Tibial artery (tissue), 4 donors: ENCODE data around the gene MACROD2.

ENCODE experiments used
- DNase-seq, 2 donors: peaks; one replicate each; pipeline ENCODE4 v3.0.0-alpha.2; 2019
- H3K27ac ChIP-seq, 2 donors: fragments of 200-600 bp; sonication (generic) in 1 of 2; 1 replicate in 1 of 2; 2 replicates in 1 of 2; pipeline ENCODE4 v1.5.1; 2018 to 2019; ENCODE audit warnings: mild to moderate bottlenecking in 1 of 2
- H3K27me3 ChIP-seq, 2 donors: fragments of 200-600 bp; sonication (generic) in 1 of 2; one replicate each; pipeline versions ENCODE4 v1.5.1 to v1.6.0; 2016 to 2019
- H3K36me3 ChIP-seq, 3 donors: fragments of 200-600 bp; sonication (generic) in 2 of 3; one replicate each; pipeline ENCODE4 v1.5.1; 2016 to 2019; ENCODE audit warnings: mild to moderate bottlenecking in 2 of 3
- H3K4me1 ChIP-seq, 4 donors: fragments of 200-600 bp; sonication (generic) in 2 of 4; 1 replicate in 3 of 4; 2 replicates in 1 of 4; pipeline ENCODE4 v1.5.1; 2016 to 2019
- H3K4me3 ChIP-seq, 2 donors: fragments of 200-600 bp; sonication (generic) in 1 of 2; 1 replicate in 1 of 2; 2 replicates in 1 of 2; pipeline ENCODE4 v1.5.1; 2018 to 2019; ENCODE audit warnings: mild to moderate bottlenecking in 2 of 2
- H3K9me3 ChIP-seq, 3 donors: fragments of 200-600 bp; sonication (generic) in 1 of 3; one replicate each; pipeline ENCODE4 v1.5.1; 2016 to 2019
- CTCF ChIP-seq, 2 experiments: fragments of 200-600 bp in 1 of 2; fragments of 450-650 bp in 1 of 2; IDR thresholded peaks; one replicate each; pipeline ENCODE4 v1.5.1; 2017 to 2019; ENCODE audit warnings: antibody characterized with exemption in 2 of 2, mild to moderate bottlenecking in 1 of 2, moderate library complexity in 1 of 2
- intact Hi-C: fragments of 100-400 bp; cut with DNase I; formaldehyde crosslinking; loops from one replicate; pipeline ENCODE4 v1.15.0; 2023; ENCODE audit warnings: low total_unique reads

MACROD2 gene

GRCh38 chr20:16058268-16058667, 2063.0 kb downstream of the MACROD2 start:
- no peaks in the 10 kb centered on the region for H3K4me1 ChIP-seq
- DNase-seq: no peak
- H3K4me3 ChIP-seq: no peak overlapping the region
- TF ChIP-seq CTCF (IDR thresholded peaks at IDR 0.05): no peak
- H3K27ac ChIP-seq: no peak overlapping the region
- no peaks in the 10 kb centered on the region for H3K9me3 ChIP-seq
- no peaks in the 10 kb centered on the region for H3K36me3 ChIP-seq
- no peaks in the 10 kb centered on the region for H3K27me3 ChIP-seq
- intact Hi-C loops: no loop called here

DNA sequence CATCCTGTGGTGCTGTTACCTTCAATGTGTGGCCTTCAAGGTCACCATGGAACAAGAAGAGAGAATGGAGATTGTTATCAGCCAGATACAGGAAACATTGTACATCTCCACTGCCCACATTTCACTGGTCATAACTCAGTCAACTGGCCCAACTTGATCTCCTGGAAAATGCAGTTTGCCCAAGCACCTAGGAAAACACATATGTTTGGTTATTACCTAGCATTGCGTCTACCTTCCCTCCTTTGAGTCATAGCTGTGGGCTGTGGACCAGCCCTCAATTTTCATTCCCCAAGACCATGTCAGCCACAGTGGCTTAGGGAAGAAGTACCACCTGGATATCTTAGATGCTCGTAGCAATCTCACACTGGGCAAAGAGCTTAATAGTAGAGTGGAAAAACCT, 2064.5 kb downstream of the MACROD2 start:
- Histone ChIP-seq H3K36me3 (no peaks in the 10 kb centered on the region), H3K4me1 (peaks cover 0 to 11% (median 6%) of the 10 kb centered on the region in 4 donors), H3K27me3 (no peaks in the 10 kb centered on the region), H3K27ac (no peak overlapping the region), H3K4me3 (no peak overlapping the region), H3K9me3 (no peaks in the 10 kb centered on the region)
- no peak for DNase-seq
- no peak for TF ChIP-seq CTCF (IDR thresholded peaks at IDR 0.05)
- intact Hi-C loops: loop anchor here (5.0 kb wide), 1 partner anchor 427 kb away; no protein-coding TSS in a partner anchor

DNA sequence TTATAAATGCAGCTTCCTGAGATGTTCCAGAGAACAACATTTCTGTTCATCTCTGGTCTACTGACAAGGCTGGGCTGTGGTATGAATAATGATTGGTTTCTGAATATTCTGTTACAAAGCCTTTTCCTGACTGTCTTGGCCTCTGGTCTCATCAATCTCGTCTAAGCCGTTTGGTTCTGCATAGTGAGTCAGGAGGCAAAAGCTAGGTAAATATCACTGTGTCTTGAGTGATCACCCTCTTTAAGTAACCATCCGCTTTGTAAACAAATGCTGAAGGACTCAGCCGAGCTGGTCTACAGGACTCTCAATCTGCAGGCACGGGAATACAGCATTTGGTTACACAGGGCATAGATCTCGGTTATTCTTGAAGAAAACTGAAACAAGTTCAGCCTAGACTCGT, 2066.0 kb downstream of the MACROD2 start:
- Histone ChIP-seq H3K9me3 (no peaks in the 10 kb centered on the region), H3K27me3 (no peaks in the 10 kb centered on the region), H3K27ac (no peak overlapping the region), H3K4me3 (no peak overlapping the region), H3K4me1 (peaks cover 0 to 24% (median 11%) of the 10 kb centered on the region in 4 donors), H3K36me3 (no peaks in the 10 kb centered on the region)
- intact Hi-C loops: loop anchor here (5.0 kb wide), 1 partner anchor 426 kb away; no protein-coding TSS in a partner anchor
- no peak for TF ChIP-seq CTCF (IDR thresholded peaks at IDR 0.05)
- DNase-seq: no peak

DNA sequence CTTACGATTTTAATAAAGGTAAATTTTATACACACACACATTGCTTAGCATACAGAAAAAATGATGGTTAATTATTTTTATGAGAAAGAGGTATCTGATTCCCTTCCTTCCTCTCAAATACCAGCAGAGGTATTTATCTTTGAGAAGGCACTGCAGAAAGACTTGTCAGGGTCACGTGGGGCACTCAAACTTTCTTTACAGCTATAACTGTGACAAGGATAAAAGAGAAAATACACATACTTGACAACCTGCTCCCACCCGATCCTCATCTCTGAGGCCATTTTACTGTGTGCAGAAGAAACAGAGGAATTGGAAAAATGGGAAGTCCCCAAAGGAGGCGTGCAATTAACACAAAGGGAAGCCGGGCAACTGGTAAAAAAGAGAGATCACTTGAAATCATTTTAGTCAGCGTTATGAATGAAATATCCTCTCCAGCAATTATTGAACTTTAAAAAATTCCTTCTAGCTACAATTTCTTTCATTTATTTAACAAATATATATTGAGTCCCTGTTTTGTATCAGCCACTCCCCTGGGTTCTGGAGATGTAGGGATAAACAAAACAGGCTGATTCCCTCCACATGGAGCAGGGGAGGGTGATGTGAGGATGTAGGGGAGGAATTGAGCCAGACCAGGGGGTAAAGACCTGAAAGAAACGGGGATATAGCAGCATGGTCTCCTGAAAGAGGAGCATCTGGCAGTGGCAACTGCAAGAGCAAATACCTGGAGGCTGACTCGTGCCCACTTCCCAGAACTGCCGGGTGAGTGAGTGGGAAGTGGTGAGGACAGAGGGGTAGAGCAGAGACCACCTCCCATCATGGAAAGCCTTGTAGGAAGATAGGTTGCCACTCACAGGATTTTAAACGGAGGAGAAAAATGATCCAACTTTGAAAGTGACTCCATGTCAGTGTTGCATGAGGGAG, 2067.6 kb downstream of the MACROD2 start:
- H3K9me3 ChIP-seq: peaks cover 0 to 3% (median 0%) of the 10 kb centered on the region in 3 donors
- no peaks in the 10 kb centered on the region for H3K27me3 ChIP-seq
- no peaks in the 10 kb centered on the region for H3K36me3 ChIP-seq
- H3K27ac ChIP-seq: no peak overlapping the region
- intact Hi-C loops: loop anchor here (5.0 kb wide), 1 partner anchor 424 kb away; no protein-coding TSS in a partner anchor
- no peak for DNase-seq
- TF ChIP-seq CTCF (IDR thresholded peaks at IDR 0.05): no peak
- peaks cover 0 to 24% (median 11%) of the 10 kb centered on the region in 4 donors for H3K4me1 ChIP-seq
- no peak overlapping the region for H3K4me3 ChIP-seq

DNA sequence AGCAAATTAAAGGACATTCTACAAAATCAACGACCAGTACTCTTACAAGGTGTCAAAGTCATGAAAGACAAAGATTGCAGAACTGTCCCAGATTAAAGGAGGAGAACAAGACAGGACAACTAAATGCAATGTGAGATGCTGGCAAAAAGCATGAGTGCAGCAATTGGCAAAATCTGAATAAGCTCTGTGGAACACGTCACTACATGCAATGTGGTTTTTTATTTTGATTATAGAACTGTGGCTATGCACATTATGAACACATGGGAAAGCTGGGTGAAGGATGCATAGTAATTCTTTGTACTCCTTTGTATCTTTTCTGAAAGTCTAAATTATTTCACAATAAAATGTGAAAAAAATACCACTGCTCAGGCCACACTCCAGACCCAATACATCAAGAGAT, 2068.6 kb downstream of the MACROD2 start:
- peaks cover 0 to 24% (median 11%) of the 10 kb centered on the region in 4 donors for H3K4me1 ChIP-seq
- no peak overlapping the region for H3K27ac ChIP-seq
- peaks cover 0 to 3% (median 0%) of the 10 kb centered on the region in 3 donors for H3K9me3 ChIP-seq
- intact Hi-C loops: loop anchor here (5.0 kb wide), 1 partner anchor 423 kb away; no protein-coding TSS in a partner anchor
- no peaks in the 10 kb centered on the region for H3K27me3 ChIP-seq
- no peak for DNase-seq
- no peak for TF ChIP-seq CTCF (IDR thresholded peaks at IDR 0.05)
- no peak overlapping the region for H3K4me3 ChIP-seq
- no peaks in the 10 kb centered on the region for H3K36me3 ChIP-seq
